ENCODE measurements around the gene TRIM23.

The TRIM23 gene

DNA sequence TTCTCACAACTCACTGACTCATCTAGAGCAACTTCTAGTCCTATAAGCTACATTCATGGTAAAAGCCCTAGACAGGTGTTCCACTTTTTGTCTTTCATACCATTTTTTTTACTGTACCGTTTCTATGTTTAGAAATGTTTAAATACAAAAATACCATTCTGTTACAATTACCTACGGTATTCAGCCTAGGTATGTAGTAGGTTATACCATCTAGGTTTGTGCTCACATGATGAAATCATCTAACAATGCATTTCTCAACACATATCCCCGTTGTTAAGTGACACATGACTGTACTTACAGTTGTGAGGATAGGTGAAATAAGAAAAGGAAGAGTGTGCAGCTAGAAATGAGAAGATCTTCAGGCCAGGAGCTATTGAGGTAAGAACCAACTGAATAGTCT is 67.4 kb downstream of the TRIM23 start:
- Histone ChIP-seq H3K9ac (ENCODE audit: low read length) (no peak overlapping the region), H3K4me2 (ENCODE audit: low read length) (no peak overlapping the region), H4K20me1 (ENCODE audit: insufficient read depth, low read length) (no peaks in the 10 kb centered on the region), H3K27ac (ENCODE audit: low read length) (no peak overlapping the region), H2AFZ (ENCODE audit: low read depth, low read length) (no peak overlapping the region), H3K9me3 (ENCODE audit: insufficient read depth, low read length) (no peaks in the 10 kb centered on the region), H3K36me3 (replicated peaks; ENCODE audit: low read depth, low read length) (peaks cover 17% of the 10 kb centered on the region), H3K4me3 (ENCODE audit: low read length) (no peak overlapping the region), H3K4me1 (ENCODE audit: low read length) (peaks cover 3% of the 10 kb centered on the region), H3K27me3 (ENCODE audit: low read depth, low read length) (no peaks in the 10 kb centered on the region), H3K79me2 (ENCODE audit: low read length) (peaks cover 15% of the 10 kb centered on the region)
- no peak for TF ChIP-seq CTCF (IDR thresholded peaks at IDR 0.05; ENCODE audit: low read depth, low read length)
- no peak for TF ChIP-seq EZH2phosphoT487 (IDR thresholded peaks at IDR 0.05; ENCODE audit: low read depth)

GRCh38 chr5:65556181-65556580 is 68.0 kb downstream of the TRIM23 start:
- no peaks in the 10 kb centered on the region for H4K20me1 ChIP-seq (ENCODE audit: insufficient read depth, low read length)
- no peak overlapping the region for H3K4me3 ChIP-seq (ENCODE audit: low read length)
- H3K4me2 ChIP-seq (ENCODE audit: low read length), result no peak overlapping the region
- H3K9me3 ChIP-seq (ENCODE audit: insufficient read depth, low read length), result no peaks in the 10 kb centered on the region
- no peaks in the 10 kb centered on the region for H3K27me3 ChIP-seq (ENCODE audit: low read depth, low read length)
- H3K4me1 ChIP-seq (ENCODE audit: low read length), result no peaks in the 10 kb centered on the region
- peaks cover 9% of the 10 kb centered on the region for H3K79me2 ChIP-seq (ENCODE audit: low read length)
- H3K27ac ChIP-seq (ENCODE audit: low read length), result no peak overlapping the region
- H3K9ac ChIP-seq (ENCODE audit: low read length), result no peak overlapping the region
- H2AFZ ChIP-seq (ENCODE audit: low read depth, low read length), result no peak overlapping the region
- TF ChIP-seq EZH2phosphoT487 (IDR thresholded peaks at IDR 0.05; ENCODE audit: low read depth) (no peak), CTCF (IDR thresholded peaks at IDR 0.05; ENCODE audit: low read depth, low read length) (no peak)
- H3K36me3 ChIP-seq (replicated peaks; ENCODE audit: low read depth, low read length), result peaks cover 17% of the 10 kb centered on the region

DNA sequence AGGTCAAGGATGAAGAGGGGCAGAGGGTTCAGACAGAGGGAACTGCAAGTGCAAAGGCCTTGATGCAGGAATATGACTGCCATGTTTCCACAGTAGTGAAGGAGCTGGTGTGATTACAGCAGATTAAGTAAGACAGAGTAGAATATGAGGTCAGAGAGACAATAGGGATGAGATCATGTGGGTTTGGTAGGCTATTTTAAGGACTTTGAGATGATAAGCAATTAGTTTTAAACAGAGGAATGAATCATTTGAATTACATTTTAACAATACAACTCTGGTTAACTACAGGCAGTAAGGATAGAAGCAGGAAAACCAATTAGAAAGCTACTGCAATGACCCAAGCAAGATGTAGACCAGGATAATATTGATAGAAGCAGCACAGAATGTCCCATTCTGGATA is 68.8 kb downstream of the TRIM23 start:
- H2AFZ ChIP-seq (ENCODE audit: low read depth, low read length), result no peak overlapping the region
- TF ChIP-seq EZH2phosphoT487 (IDR thresholded peaks at IDR 0.05; ENCODE audit: low read depth) (no peak), CTCF (IDR thresholded peaks at IDR 0.05; ENCODE audit: low read depth, low read length) (no peak)
- no peaks in the 10 kb centered on the region for H3K27me3 ChIP-seq (ENCODE audit: low read depth, low read length)
- H3K4me2 ChIP-seq (ENCODE audit: low read length), result no peak overlapping the region
- H3K79me2 ChIP-seq (ENCODE audit: low read length), result peaks cover 3% of the 10 kb centered on the region; the same call in 1 of the 2 replicates
- no peaks in the 10 kb centered on the region for H3K9me3 ChIP-seq (ENCODE audit: insufficient read depth, low read length)
- H3K4me3 ChIP-seq (ENCODE audit: low read length), result no peak overlapping the region
- H4K20me1 ChIP-seq (ENCODE audit: insufficient read depth, low read length), result no peaks in the 10 kb centered on the region
- H3K9ac ChIP-seq (ENCODE audit: low read length), result no peak overlapping the region
- no peaks in the 10 kb centered on the region for H3K4me1 ChIP-seq (ENCODE audit: low read length)
- H3K36me3 ChIP-seq (replicated peaks; ENCODE audit: low read depth, low read length), result peaks cover 12% of the 10 kb centered on the region
- no peak overlapping the region for H3K27ac ChIP-seq (ENCODE audit: low read length)

- Histone ChIP-seq H3K4me1 (ENCODE audit: low read length) (no peaks in the 10 kb centered on the region), H3K27ac (ENCODE audit: low read length) (no peak overlapping the region), H3K27me3 (ENCODE audit: low read depth, low read length) (no peaks in the 10 kb centered on the region), H3K9me3 (ENCODE audit: insufficient read depth, low read length) (no peaks in the 10 kb centered on the region), H3K4me3 (ENCODE audit: low read length) (no peak overlapping the region), H3K9ac (ENCODE audit: low read length) (no peak overlapping the region), H3K4me2 (ENCODE audit: low read length) (no peak overlapping the region), H3K36me3 (replicated peaks; ENCODE audit: low read depth, low read length) (peaks cover 11% of the 10 kb centered on the region), H3K79me2 (ENCODE audit: low read length) (no peaks in the 10 kb centered on the region), H2AFZ (ENCODE audit: low read depth, low read length) (no peak overlapping the region), H4K20me1 (ENCODE audit: insufficient read depth, low read length) (no peaks in the 10 kb centered on the region)
- TF ChIP-seq EZH2phosphoT487 (IDR thresholded peaks at IDR 0.05; ENCODE audit: low read depth) (no peak), CTCF (IDR thresholded peaks at IDR 0.05; ENCODE audit: low read depth, low read length) (no peak)
Measured at GRCh38 chr5:65553941-65554340, 70.2 kb downstream of the TRIM23 start.

All from OCI-LY3 (cell line).